Peyer's patch (tissue), 4 donors: ENCODE results near the gene BSG.

ENCODE experiments used
- POLR2A ChIP-seq, 2 donors: fragments of 450-650 bp; IDR thresholded peaks; one replicate each; pipeline ENCODE4 v1.5.1; 2017; ENCODE audit warnings: antibody characterized with exemption in 2 of 2, mild to moderate bottlenecking in 2 of 2, moderate library complexity in 2 of 2
- TF ChIP-seq, protein P1 (sequence below), 6 experiments: fragments of 450-650 bp in 4 of 6; fragments of 200-600 bp in 2 of 6; sonication (generic) in 1 of 6; IDR thresholded peaks; one replicate each; pipeline ENCODE4 v1.5.1; 2017 to 2019; ENCODE audit warnings: antibody characterized with exemption in 6 of 6, mild to moderate bottlenecking in 3 of 6, moderate library complexity in 1 of 6

DNA sequence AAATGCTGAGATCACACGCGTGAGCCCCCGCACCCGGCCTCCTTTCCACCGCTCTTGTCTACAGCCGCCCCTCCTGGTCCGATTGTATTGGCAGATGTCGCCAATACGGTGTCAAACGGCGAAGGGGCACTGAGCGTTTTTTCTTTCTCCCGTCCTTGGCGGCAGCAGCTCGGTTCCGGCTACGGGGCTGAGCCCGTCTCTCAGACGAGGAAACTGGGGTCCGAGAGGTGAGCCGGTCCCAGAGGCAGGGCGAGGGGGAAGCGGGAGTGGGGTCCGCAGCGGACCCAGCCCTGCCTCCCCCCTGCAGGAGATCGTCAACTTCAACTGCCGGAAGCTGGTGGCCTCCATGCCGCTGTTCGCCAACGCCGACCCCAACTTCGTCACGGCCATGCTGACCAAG lies 40.5 kb downstream of the BSG start:
- no peak for TF ChIP-seq POLR2A (IDR thresholded peaks at IDR 0.05)
- TF ChIP-seq, protein P1, sequence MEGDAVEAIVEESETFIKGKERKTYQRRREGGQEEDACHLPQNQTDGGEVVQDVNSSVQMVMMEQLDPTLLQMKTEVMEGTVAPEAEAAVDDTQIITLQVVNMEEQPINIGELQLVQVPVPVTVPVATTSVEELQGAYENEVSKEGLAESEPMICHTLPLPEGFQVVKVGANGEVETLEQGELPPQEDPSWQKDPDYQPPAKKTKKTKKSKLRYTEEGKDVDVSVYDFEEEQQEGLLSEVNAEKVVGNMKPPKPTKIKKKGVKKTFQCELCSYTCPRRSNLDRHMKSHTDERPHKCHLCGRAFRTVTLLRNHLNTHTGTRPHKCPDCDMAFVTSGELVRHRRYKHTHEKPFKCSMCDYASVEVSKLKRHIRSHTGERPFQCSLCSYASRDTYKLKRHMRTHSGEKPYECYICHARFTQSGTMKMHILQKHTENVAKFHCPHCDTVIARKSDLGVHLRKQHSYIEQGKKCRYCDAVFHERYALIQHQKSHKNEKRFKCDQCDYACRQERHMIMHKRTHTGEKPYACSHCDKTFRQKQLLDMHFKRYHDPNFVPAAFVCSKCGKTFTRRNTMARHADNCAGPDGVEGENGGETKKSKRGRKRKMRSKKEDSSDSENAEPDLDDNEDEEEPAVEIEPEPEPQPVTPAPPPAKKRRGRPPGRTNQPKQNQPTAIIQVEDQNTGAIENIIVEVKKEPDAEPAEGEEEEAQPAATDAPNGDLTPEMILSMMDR (IDR thresholded peaks at IDR 0.05): no peak
